ENCODE measurements around the gene PPP2R5A. TPM values are rescaled to one million over a fixed set of nuclear protein-coding genes. Genes with fewer than 3 reads are reported as not detected.
"Not testable (repeated sequence)": the region's sequence is repeated elsewhere in the genome, so short reads cannot be mapped to it uniquely, and the experiment has no call there.

PPP2R5A gene
- total and polyA plus RNA-seq, 3 experiments from 2014 or later: 46.1 to 51.9 (median 46.9) TPM

DNA sequence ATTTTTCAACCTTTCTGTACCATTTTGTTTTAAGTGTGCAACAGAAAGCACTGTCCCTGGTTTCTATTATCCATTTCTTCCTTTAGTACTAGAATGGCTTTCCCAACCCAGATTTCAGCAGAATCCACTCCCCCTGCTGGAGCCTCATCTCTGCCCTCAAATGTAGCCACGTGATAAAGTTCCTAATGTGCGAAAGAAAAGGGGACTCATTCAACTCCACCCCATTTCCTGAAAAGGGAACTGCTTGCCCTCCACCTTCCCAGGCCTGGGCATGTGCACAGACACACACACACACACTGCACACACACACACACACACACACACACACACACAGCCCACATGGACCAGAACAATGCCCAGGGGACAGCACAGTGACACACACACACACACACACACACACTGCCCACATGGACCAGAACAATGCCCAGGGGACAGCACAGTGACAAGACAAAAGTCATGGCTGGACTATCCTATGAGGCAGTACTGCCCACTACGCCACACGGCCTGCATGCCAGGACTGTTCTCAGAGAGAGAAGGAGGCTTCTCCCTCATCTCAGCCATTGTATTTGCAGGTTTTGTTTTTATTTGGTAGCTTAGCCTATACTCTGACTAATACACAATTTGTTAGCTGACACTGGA lies 96.3 kb downstream of the PPP2R5A start:
- H3K4me3 Mint-ChIP-seq: no peak overlapping the region
- H3K4me1 Mint-ChIP-seq: peaks cover 10 to 11% (median 10%) of the 10 kb centered on the region in 3 donors
- Histone ChIP-seq H3K36me3 (ENCODE audit: insufficient read depth, low read length) (peaks cover 28% of the 10 kb centered on the region), H3K27ac (ENCODE audit: low read depth, low read length) (no peak overlapping the region), H3K9me3 (ENCODE audit: low read length) (no peaks in the 10 kb centered on the region), H3K4me1 (ENCODE audit: insufficient read depth, low read length) (no peaks in the 10 kb centered on the region), H3K4me3 (ENCODE audit: low read length) (no peak overlapping the region), H3K27me3 (ENCODE audit: insufficient read depth, low read length, poor library complexity, severe bottlenecking) (no peaks in the 10 kb centered on the region)
- H3K36me3 Mint-ChIP-seq: peaks cover 5 to 88% (median 33%) of the 10 kb centered on the region in 3 donors
- no peaks in the 10 kb centered on the region for H3K27me3 Mint-ChIP-seq
- ChIA-PET POLR2A (interaction anchor here (0.7 kb wide), 2 partner anchors 311 to 1531 kb away, joined by 3 to 7 read pairs; no protein-coding TSS in a partner anchor), CTCF (no interaction called here)
- H3K27ac Mint-ChIP-seq: peak overlapping the region in 5 of 8 donors; percentile 8 to 93 (median 54)
- DNase-seq: no peak
- H3K9me3 Mint-ChIP-seq: no peaks in the 10 kb centered on the region

DNA sequence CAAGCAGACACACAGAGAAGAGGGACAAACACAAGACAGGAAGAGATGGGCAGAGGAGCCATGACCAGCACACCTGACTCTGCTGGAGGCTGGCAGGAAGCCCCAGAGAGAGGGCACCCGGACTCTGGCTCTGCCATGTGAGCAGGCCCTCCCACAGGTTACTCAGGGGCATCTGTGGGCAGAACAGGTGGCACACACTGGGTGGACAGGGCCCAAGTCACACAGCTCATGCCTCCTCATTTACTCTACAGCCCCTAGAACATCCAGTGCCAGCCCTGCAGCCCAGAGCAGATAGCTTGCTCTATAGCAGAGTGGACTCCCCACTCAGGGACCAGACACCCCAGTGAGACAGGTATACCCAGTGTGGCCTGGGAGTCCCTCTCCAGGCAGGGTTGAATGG lies 100.8 kb downstream of the PPP2R5A start:
- H3K27me3 ChIP-seq (ENCODE audit: insufficient read depth, low read length, poor library complexity, severe bottlenecking): no peaks in the 10 kb centered on the region
- CTCF ChIA-PET: interaction anchor here (1.1 kb wide), 1 partner anchor 315 kb away, joined by 3 read pairs; no protein-coding TSS in a partner anchor
- H3K4me1 Mint-ChIP-seq: peaks cover 18 to 40% (median 27%) of the 10 kb centered on the region in 3 donors
- POLR2A ChIA-PET: no interaction called here
- H3K27ac Mint-ChIP-seq: peak overlapping the region in 7 of 8 donors; percentile 20 to 93 (median 77)
- peaks cover 0 to 2% of the 10 kb centered on the region in 2 donors for H3K27me3 Mint-ChIP-seq
- H3K9me3 Mint-ChIP-seq: peaks cover 5 to 10% (median 9%) of the 10 kb centered on the region in 5 donors
- peaks cover 12 to 89% (median 44%) of the 10 kb centered on the region in 3 donors for H3K36me3 Mint-ChIP-seq
- no peaks in the 10 kb centered on the region for H3K4me1 ChIP-seq (ENCODE audit: insufficient read depth, low read length)
- no peaks in the 10 kb centered on the region for H3K9me3 ChIP-seq (ENCODE audit: low read length)
- no peak overlapping the region for H3K4me3 Mint-ChIP-seq
- no peak overlapping the region for H3K27ac ChIP-seq (ENCODE audit: low read depth, low read length)
- peaks cover 17% of the 10 kb centered on the region for H3K36me3 ChIP-seq (ENCODE audit: insufficient read depth, low read length)
- DNase-seq: no peak
- no peak overlapping the region for H3K4me3 ChIP-seq (ENCODE audit: low read length)

DNA sequence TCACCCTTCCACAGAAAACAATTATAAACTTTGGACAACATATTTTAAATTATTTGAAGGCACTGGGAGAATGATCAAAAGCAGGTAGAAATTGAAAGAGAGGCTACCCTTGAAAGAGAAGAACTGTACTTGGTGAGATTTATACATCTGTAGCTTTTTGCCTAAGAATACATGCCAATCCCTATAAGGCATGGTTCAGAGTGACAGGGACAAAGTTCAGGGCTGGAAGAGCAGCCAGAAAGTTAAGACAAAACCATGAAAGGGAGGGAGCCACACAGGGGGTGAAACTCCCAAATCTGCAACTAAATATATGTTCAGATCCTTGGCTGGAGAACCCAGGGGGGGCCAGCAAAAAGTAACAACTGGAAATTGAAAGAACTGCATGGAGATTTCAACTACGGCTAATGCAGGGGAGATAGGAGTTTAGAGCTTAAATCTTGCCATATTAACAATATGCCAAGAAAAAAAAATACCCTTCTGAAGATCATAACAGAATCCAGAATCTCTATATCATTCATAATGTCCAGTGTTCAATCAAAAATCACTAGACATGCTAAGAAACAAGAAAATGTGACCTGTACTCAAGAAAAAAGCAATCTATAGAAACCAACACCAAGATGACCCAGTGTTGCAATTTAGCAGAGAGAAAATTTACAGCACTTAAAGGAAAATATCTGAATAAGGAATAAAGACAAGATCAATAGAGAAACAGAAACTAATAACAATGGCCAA lies 103.9 kb downstream of the PPP2R5A start:
- H3K4me3 ChIP-seq (ENCODE audit: low read length): no peak overlapping the region
- Mint-ChIP-seq H3K9me3 (peaks cover 5 to 11% (median 9%) of the 10 kb centered on the region in 5 donors), H3K27me3 (peaks cover 0 to 2% of the 10 kb centered on the region in 2 donors), H3K27ac (no peak overlapping the region), H3K4me1 (peaks cover 25 to 53% (median 37%) of the 10 kb centered on the region in 3 donors), H3K36me3 (peaks cover 29 to 70% (median 43%) of the 10 kb centered on the region in 3 donors), H3K4me3 (no peak overlapping the region)
- H3K4me1 ChIP-seq (ENCODE audit: insufficient read depth, low read length): no peaks in the 10 kb centered on the region
- no peaks in the 10 kb centered on the region for H3K9me3 ChIP-seq (ENCODE audit: low read length)
- H3K27ac ChIP-seq (ENCODE audit: low read depth, low read length): no peak overlapping the region
- H3K36me3 ChIP-seq (ENCODE audit: insufficient read depth, low read length): peaks cover 12% of the 10 kb centered on the region
- DNase-seq: no peak
- ChIA-PET POLR2A (no interaction called here), CTCF (interaction anchor here (1.2 kb wide), 1 partner anchor 13 kb away, joined by 3 read pairs; no protein-coding TSS in a partner anchor)
- no peaks in the 10 kb centered on the region for H3K27me3 ChIP-seq (ENCODE audit: insufficient read depth, low read length, poor library complexity, severe bottlenecking)

DNA sequence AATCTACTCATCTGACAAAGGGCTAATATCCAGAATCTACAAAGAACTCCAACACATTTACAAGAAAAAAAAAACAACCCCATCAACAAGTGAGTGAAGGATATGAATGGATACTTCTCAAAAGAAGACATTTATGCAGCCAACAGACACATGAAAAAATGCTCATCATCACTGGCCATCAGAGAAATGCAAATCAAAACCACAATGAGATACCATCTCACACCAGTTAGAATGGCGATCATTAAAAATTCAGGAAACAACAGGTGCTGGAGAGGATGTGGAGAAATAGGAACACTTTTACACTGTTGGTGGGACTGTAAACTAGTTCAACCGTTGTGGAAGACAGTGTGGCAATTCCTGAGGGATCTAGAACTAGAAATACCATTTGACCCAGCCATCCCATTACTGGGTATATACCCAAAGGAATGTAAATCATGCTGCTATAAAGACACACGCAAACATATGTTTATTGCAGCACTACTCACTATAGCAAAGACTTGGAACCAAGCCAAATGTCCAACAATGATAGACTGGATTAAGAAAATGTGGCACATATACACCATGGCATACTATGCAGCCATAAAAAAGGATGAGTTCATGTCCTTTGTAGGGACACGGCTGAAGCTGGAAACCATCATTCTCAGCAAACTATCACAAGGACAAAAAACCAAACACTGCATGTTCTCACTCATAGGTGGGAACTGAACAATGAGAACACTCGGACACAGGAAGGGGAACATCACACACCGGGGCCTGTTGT lies 110.6 kb downstream of the PPP2R5A start:
- H3K4me1 Mint-ChIP-seq: peaks cover 12 to 17% (median 13%) of the 10 kb centered on the region in 3 donors
- POLR2A ChIA-PET: not testable (repeated sequence)

DNA sequence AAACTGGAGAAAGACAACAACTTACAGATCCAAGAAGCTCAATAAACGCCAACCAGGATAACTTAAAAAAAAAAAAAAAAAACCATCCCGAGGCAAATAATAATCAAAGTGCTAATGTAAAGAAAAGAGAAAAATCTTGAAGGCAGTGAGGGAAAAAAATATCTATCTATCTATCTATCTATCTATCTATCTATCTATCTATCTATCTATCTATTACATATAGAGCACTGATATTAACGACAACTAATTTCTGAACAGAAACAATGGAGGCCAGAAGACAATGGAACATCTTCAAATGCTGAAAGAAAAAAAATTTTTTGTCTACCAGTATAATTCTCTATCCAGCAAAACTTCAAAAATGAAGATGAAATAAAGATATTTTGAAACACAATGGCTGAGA lies 111.4 kb downstream of the PPP2R5A start:
- POLR2A ChIA-PET: no interaction called here
- Histone ChIP-seq H3K9me3 (ENCODE audit: low read length) (no peaks in the 10 kb centered on the region), H3K27me3 (ENCODE audit: insufficient read depth, low read length, poor library complexity, severe bottlenecking) (no peaks in the 10 kb centered on the region), H3K27ac (ENCODE audit: low read depth, low read length) (no peak overlapping the region), H3K4me1 (ENCODE audit: insufficient read depth, low read length) (no peaks in the 10 kb centered on the region), H3K4me3 (ENCODE audit: low read length) (no peak overlapping the region), H3K36me3 (ENCODE audit: insufficient read depth, low read length) (no peaks in the 10 kb centered on the region)
- DNase-seq: no peak
- Mint-ChIP-seq H3K9me3 (peaks cover 7 to 20% (median 15%) of the 10 kb centered on the region in 5 donors), H3K4me1 (peaks cover 11 to 17% (median 12%) of the 10 kb centered on the region in 3 donors), H3K27me3 (no peaks in the 10 kb centered on the region), H3K4me3 (no peak overlapping the region), H3K36me3 (peaks cover 7 to 44% (median 32%) of the 10 kb centered on the region in 3 donors), H3K27ac (no peak overlapping the region)
- CTCF ChIA-PET: no interaction called here

More for the DNA sequence above, 110.6 kb downstream of the PPP2R5A start:
- H3K27ac Mint-ChIP-seq; H3K27me3 ChIP-seq (ENCODE audit: insufficient read depth, low read length, poor library complexity, severe bottlenecking); H3K4me3 ChIP-seq (ENCODE audit: low read length); H3K36me3 ChIP-seq (ENCODE audit: insufficient read depth, low read length); DNase-seq; H3K27ac ChIP-seq (ENCODE audit: low read depth, low read length); H3K27me3 Mint-ChIP-seq; H3K9me3 ChIP-seq (ENCODE audit: low read length); H3K4me1 ChIP-seq (ENCODE audit: insufficient read depth, low read length); CTCF ChIA-PET; H3K4me3 Mint-ChIP-seq: not testable (repeated sequence)
- Mint-ChIP-seq H3K36me3 (peaks cover 8 to 52% (median 36%) of the 10 kb centered on the region in 3 donors), H3K9me3 (peaks cover 7 to 21% (median 15%) of the 10 kb centered on the region in 5 donors)

DNA sequence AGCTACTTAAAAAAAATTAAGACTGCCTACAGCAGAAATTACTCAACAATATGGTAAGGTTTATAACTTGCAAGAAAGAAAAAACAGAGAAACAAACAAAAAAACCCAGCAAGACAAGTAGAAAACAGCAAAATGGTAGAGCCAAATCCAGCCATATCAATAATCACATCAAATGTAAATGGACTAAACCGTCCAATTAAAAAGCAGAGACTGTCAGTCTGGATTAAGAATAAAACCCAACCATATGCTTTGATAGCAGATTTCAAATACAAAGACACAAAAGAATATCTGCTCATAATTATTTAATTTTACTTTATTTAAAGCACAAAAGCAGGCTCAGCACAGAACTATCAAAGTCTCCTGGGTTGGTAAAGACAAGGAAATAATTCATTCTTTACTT lies 112.0 kb downstream of the PPP2R5A start:
- no peak for DNase-seq
- Histone ChIP-seq H3K9me3 (ENCODE audit: low read length) (no peaks in the 10 kb centered on the region), H3K36me3 (ENCODE audit: insufficient read depth, low read length) (peaks cover 2% of the 10 kb centered on the region), H3K4me3 (ENCODE audit: low read length) (no peak overlapping the region), H3K27me3 (ENCODE audit: insufficient read depth, low read length, poor library complexity, severe bottlenecking) (no peaks in the 10 kb centered on the region), H3K27ac (ENCODE audit: low read depth, low read length) (no peak overlapping the region), H3K4me1 (ENCODE audit: insufficient read depth, low read length) (no peaks in the 10 kb centered on the region)
- Mint-ChIP-seq H3K36me3 (peaks cover 7 to 40% (median 31%) of the 10 kb centered on the region in 3 donors), H3K27me3 (no peaks in the 10 kb centered on the region), H3K27ac (no peak overlapping the region), H3K4me1 (peaks cover 9 to 17% (median 12%) of the 10 kb centered on the region in 3 donors), H3K9me3 (peaks cover 7 to 19% (median 15%) of the 10 kb centered on the region in 5 donors), H3K4me3 (no peak overlapping the region)
- ChIA-PET CTCF (no interaction called here), POLR2A (no interaction called here)

DNA sequence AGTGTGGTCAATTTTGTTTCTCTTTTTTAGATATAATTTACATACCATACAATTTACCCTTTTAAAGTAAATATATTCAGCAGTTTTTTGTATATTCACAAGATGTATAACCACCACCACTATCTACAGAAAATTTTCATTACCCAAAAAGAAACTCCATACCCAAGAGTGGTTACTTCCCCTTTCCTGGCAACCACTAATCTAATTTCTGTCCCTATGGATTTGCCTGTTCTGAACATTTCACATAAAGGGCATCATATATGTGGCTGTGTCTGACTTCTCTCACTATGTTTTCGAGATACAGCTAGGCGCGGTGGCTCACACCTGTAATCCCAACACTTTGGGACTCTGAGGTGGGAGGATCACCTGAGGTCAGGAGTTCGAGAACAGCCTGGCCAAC lies 115.8 kb downstream of the PPP2R5A start:
- Histone ChIP-seq H3K27ac (ENCODE audit: low read depth, low read length) (no peak overlapping the region), H3K27me3 (ENCODE audit: insufficient read depth, low read length, poor library complexity, severe bottlenecking) (no peaks in the 10 kb centered on the region), H3K36me3 (ENCODE audit: insufficient read depth, low read length) (peaks cover 3% of the 10 kb centered on the region), H3K9me3 (ENCODE audit: low read length) (no peaks in the 10 kb centered on the region), H3K4me1 (ENCODE audit: insufficient read depth, low read length) (no peaks in the 10 kb centered on the region), H3K4me3 (ENCODE audit: low read length) (no peak overlapping the region)
- peaks cover 14 to 20% (median 18%) of the 10 kb centered on the region in 3 donors for H3K4me1 Mint-ChIP-seq
- ChIA-PET POLR2A (no interaction called here), CTCF (no interaction called here)
- DNase-seq: no peak
- H3K9me3 Mint-ChIP-seq: peaks cover 7 to 14% (median 12%) of the 10 kb centered on the region in 5 donors
- H3K27ac Mint-ChIP-seq: no peak overlapping the region
- no peak overlapping the region for H3K4me3 Mint-ChIP-seq
- H3K36me3 Mint-ChIP-seq: peaks cover 21 to 46% (median 34%) of the 10 kb centered on the region in 3 donors
- peaks cover 0 to 3% of the 10 kb centered on the region in 2 donors for H3K27me3 Mint-ChIP-seq

All from CD8-positive, alpha-beta memory T cell (primary cell).